Measurements from ENCODE around the gene EDN2.

EDN2 gene

GRCh38 chr1:41494351-41495209 is 10.1 kb upstream of the EDN2 start:
- DNase-seq (ENCODE audit: low spot score) = no peak
- Histone ChIP-seq H3K79me1 (ENCODE audit: low read depth, low read length) (no peaks in the 10 kb centered on the region), H3K18ac (ENCODE audit: low read length) (peak overlapping the region; percentile 92), H3K27ac (replicated peaks; ENCODE audit: low read length) (no peak overlapping the region), H2BK5ac (ENCODE audit: low read length) (peak overlapping the region; percentile 7), H3K4me3 (ENCODE audit: low read length in 2 of 2) (no peak overlapping the region), H3K9me3 (replicated peaks in 1 of 2; ENCODE audit: control insufficient read depth in 2 of 2, insufficient read depth in 1 of 2, low read depth in 1 of 2, low read length in 2 of 2) (no peaks in the 10 kb centered on the region), H3K14ac (ENCODE audit: low read length) (no peak overlapping the region), H3K4me2 (ENCODE audit: insufficient read depth, low read length, poor library complexity, severe bottlenecking) (no peak overlapping the region), H2AK5ac (ENCODE audit: low read depth, low read length) (peak overlapping the region; percentile 96), H2AFZ (ENCODE audit: low read length) (no peak overlapping the region), H3K9ac (ENCODE audit: low read depth, low read length, poor library complexity) (peak overlapping the region; percentile 32), H2BK12ac (ENCODE audit: low read length) (peak overlapping the region; percentile 11), H3K23ac (ENCODE audit: low read depth, low read length, poor library complexity) (no peak overlapping the region), H4K91ac (ENCODE audit: low read depth, low read length, poor library complexity) (peak overlapping the region; percentile 19), H3K4me1 (ENCODE audit: control insufficient read depth in 2 of 2, insufficient read depth in 1 of 2, low read depth in 1 of 2, low read length in 2 of 2) (peaks cover 21 to 22% of the 10 kb centered on the region in 2 donors), H3K4ac (ENCODE audit: low read length) (no peak overlapping the region), H3K27me3 (ENCODE audit: control insufficient read depth in 3 of 3, insufficient read depth in 3 of 3, low read depth in 1 of 3, low read length in 3 of 3) (no peaks in the 10 kb centered on the region), H2BK15ac (ENCODE audit: low read length) (peak overlapping the region; percentile 86), H4K8ac (ENCODE audit: low read depth, low read length) (no peak overlapping the region), H2BK120ac (ENCODE audit: low read depth, low read length) (peak overlapping the region; percentile 1), H3K36me3 (replicated peaks in 1 of 2; ENCODE audit: control insufficient read depth in 2 of 2, insufficient read depth in 2 of 2, low read length in 2 of 2) (no peaks in the 10 kb centered on the region)
- WGBS, 2 donors (ENCODE audit: extremely low coverage in 2 of 2, insufficient read length in 2 of 2, insufficient replicate concordance in 1 of 2) = no CpG with 5 or more reads among the region's 17 CpGs

GRCh38 chr1:41493626-41494350 is 9.3 kb upstream of the EDN2 start:
- H2BK5ac ChIP-seq (ENCODE audit: low read length) = peak overlapping the region; percentile 7

GRCh38 chr1:41493117-41493536 is 8.6 kb upstream of the EDN2 start:
- Histone ChIP-seq H3K36me3 (replicated peaks in 1 of 2; ENCODE audit: control insufficient read depth in 2 of 2, insufficient read depth in 2 of 2, low read length in 2 of 2) (no peaks in the 10 kb centered on the region), H3K23ac (ENCODE audit: low read depth, low read length, poor library complexity) (no peak overlapping the region), H3K9me3 (replicated peaks in 1 of 2; ENCODE audit: control insufficient read depth in 2 of 2, insufficient read depth in 1 of 2, low read depth in 1 of 2, low read length in 2 of 2) (no peaks in the 10 kb centered on the region), H3K18ac (ENCODE audit: low read length) (no peak overlapping the region), H2BK12ac (ENCODE audit: low read length) (peak overlapping the region; percentile 96), H3K14ac (ENCODE audit: low read length) (no peak overlapping the region), H2AFZ (ENCODE audit: low read length) (no peak overlapping the region), H4K91ac (ENCODE audit: low read depth, low read length, poor library complexity) (no peak overlapping the region), H2BK15ac (ENCODE audit: low read length) (peak overlapping the region; percentile 11), H2BK120ac (ENCODE audit: low read depth, low read length) (no peak overlapping the region), H3K79me1 (ENCODE audit: low read depth, low read length) (no peaks in the 10 kb centered on the region), H3K4me2 (ENCODE audit: insufficient read depth, low read length, poor library complexity, severe bottlenecking) (no peak overlapping the region), H3K27me3 (ENCODE audit: control insufficient read depth in 3 of 3, insufficient read depth in 3 of 3, low read depth in 1 of 3, low read length in 3 of 3) (no peaks in the 10 kb centered on the region), H3K9ac (ENCODE audit: low read depth, low read length, poor library complexity) (no peak overlapping the region), H3K4ac (ENCODE audit: low read length) (no peak overlapping the region), H3K4me3 (ENCODE audit: low read length in 2 of 2) (no peak overlapping the region), H3K4me1 (ENCODE audit: control insufficient read depth in 2 of 2, insufficient read depth in 1 of 2, low read depth in 1 of 2, low read length in 2 of 2) (peaks cover 23 to 26% of the 10 kb centered on the region in 2 donors), H4K8ac (ENCODE audit: low read depth, low read length) (no peak overlapping the region), H2BK5ac (ENCODE audit: low read length) (no peak overlapping the region), H2AK5ac (ENCODE audit: low read depth, low read length) (peak overlapping the region; percentile 48), H3K27ac (replicated peaks; ENCODE audit: low read length) (no peak overlapping the region)
- DNase-seq (ENCODE audit: low spot score) = no peak
- no CpG with 5 or more reads among the region's 5 CpGs for WGBS, 2 donors (ENCODE audit: extremely low coverage in 2 of 2, insufficient read length in 2 of 2, insufficient replicate concordance in 1 of 2)

More at GRCh38 chr1:41493626-41494350, 9.3 kb upstream of the EDN2 start:
- Histone ChIP-seq H3K4me1 (ENCODE audit: control insufficient read depth in 2 of 2, insufficient read depth in 1 of 2, low read depth in 1 of 2, low read length in 2 of 2) (peaks cover 22 to 25% of the 10 kb centered on the region in 2 donors), H3K4ac (ENCODE audit: low read length) (no peak overlapping the region), H4K91ac (ENCODE audit: low read depth, low read length, poor library complexity) (peak overlapping the region; percentile 19), H3K36me3 (replicated peaks in 1 of 2; ENCODE audit: control insufficient read depth in 2 of 2, insufficient read depth in 2 of 2, low read length in 2 of 2) (no peaks in the 10 kb centered on the region), H3K4me3 (ENCODE audit: low read length in 2 of 2) (no peak overlapping the region), H3K79me1 (ENCODE audit: low read depth, low read length) (no peaks in the 10 kb centered on the region), H2BK12ac (ENCODE audit: low read length) (peak overlapping the region; percentile 66), H3K27me3 (ENCODE audit: control insufficient read depth in 3 of 3, insufficient read depth in 3 of 3, low read depth in 1 of 3, low read length in 3 of 3) (no peaks in the 10 kb centered on the region), H3K23ac (ENCODE audit: low read depth, low read length, poor library complexity) (no peak overlapping the region), H3K14ac (ENCODE audit: low read length) (no peak overlapping the region), H4K8ac (ENCODE audit: low read depth, low read length) (no peak overlapping the region), H2AFZ (ENCODE audit: low read length) (no peak overlapping the region), H3K9me3 (replicated peaks in 1 of 2; ENCODE audit: control insufficient read depth in 2 of 2, insufficient read depth in 1 of 2, low read depth in 1 of 2, low read length in 2 of 2) (no peaks in the 10 kb centered on the region), H3K9ac (ENCODE audit: low read depth, low read length, poor library complexity) (peak overlapping the region; percentile 32), H2BK15ac (ENCODE audit: low read length) (peak overlapping the region; percentile 80), H3K27ac (replicated peaks; ENCODE audit: low read length) (no peak overlapping the region), H3K4me2 (ENCODE audit: insufficient read depth, low read length, poor library complexity, severe bottlenecking) (no peak overlapping the region), H3K18ac (ENCODE audit: low read length) (peak overlapping the region; percentile 15), H2BK120ac (ENCODE audit: low read depth, low read length) (peak overlapping the region; percentile 26), H2AK5ac (ENCODE audit: low read depth, low read length) (peak overlapping the region; percentile 96)
- no CpG with 5 or more reads among the region's 9 CpGs for WGBS, 2 donors (ENCODE audit: extremely low coverage in 2 of 2, insufficient read length in 2 of 2, insufficient replicate concordance in 1 of 2)
- no peak for DNase-seq (ENCODE audit: low spot score)

- H3K27me3 ChIP-seq (ENCODE audit: control insufficient read depth in 3 of 3, insufficient read depth in 3 of 3, low read depth in 1 of 3, low read length in 3 of 3) = no peaks in the 10 kb centered on the region
- H2AK5ac ChIP-seq (ENCODE audit: low read depth, low read length) = peak overlapping the region; percentile 32
- H2BK15ac ChIP-seq (ENCODE audit: low read length) = peak overlapping the region; percentile 31
- H3K23ac ChIP-seq (ENCODE audit: low read depth, low read length, poor library complexity) = no peak overlapping the region
- WGBS, 2 donors (ENCODE audit: extremely low coverage in 2 of 2, insufficient read length in 2 of 2, insufficient replicate concordance in 1 of 2) = no CpG with 5 or more reads among the region's 7 CpGs
- no peak overlapping the region for H2BK12ac ChIP-seq (ENCODE audit: low read length)
- no peak overlapping the region for H3K4ac ChIP-seq (ENCODE audit: low read length)
- peaks cover 30 to 32% of the 10 kb centered on the region in 2 donors for H3K4me1 ChIP-seq (ENCODE audit: control insufficient read depth in 2 of 2, insufficient read depth in 1 of 2, low read depth in 1 of 2, low read length in 2 of 2)
- no peaks in the 10 kb centered on the region for H3K79me1 ChIP-seq (ENCODE audit: low read depth, low read length)
- H3K14ac ChIP-seq (ENCODE audit: low read length) = no peak overlapping the region
- H2AFZ ChIP-seq (ENCODE audit: low read length) = no peak overlapping the region
- no peaks in the 10 kb centered on the region for H3K36me3 ChIP-seq (replicated peaks in 1 of 2; ENCODE audit: control insufficient read depth in 2 of 2, insufficient read depth in 2 of 2, low read length in 2 of 2)
- H3K27ac ChIP-seq (replicated peaks; ENCODE audit: low read length) = no peak overlapping the region
- no peak for DNase-seq (ENCODE audit: low spot score)
- no peak overlapping the region for H3K4me3 ChIP-seq (ENCODE audit: low read length in 2 of 2)
- H3K9me3 ChIP-seq (replicated peaks in 1 of 2; ENCODE audit: control insufficient read depth in 2 of 2, insufficient read depth in 1 of 2, low read depth in 1 of 2, low read length in 2 of 2) = no peaks in the 10 kb centered on the region
- H4K8ac ChIP-seq (ENCODE audit: low read depth, low read length) = no peak overlapping the region
- no peak overlapping the region for H3K4me2 ChIP-seq (ENCODE audit: insufficient read depth, low read length, poor library complexity, severe bottlenecking)
- H3K9ac ChIP-seq (ENCODE audit: low read depth, low read length, poor library complexity) = no peak overlapping the region
- no peak overlapping the region for H4K91ac ChIP-seq (ENCODE audit: low read depth, low read length, poor library complexity)
- peak overlapping the region; percentile 53 for H3K18ac ChIP-seq (ENCODE audit: low read length)
- H2BK120ac ChIP-seq (ENCODE audit: low read depth, low read length) = no peak overlapping the region
- H2BK5ac ChIP-seq (ENCODE audit: low read length) = no peak overlapping the region
These were observed 7.9 kb upstream of the EDN2 start for GRCh38 chr1:41492341-41492848.
